GM12892 (cell line): Measurements from ENCODE around the gene PIAS4.
A peak's percentile ranks its signal among the peaks of the same experiment; 100 is the strongest.

Experiments
- POLR2AphosphoS5 ChIP-seq: IDR thresholded peaks from 2 replicates; pipeline ENCODE4 v1.6.1; 2011; ENCODE audit warnings: low read depth, low read length, control low read depth
- TAF1 ChIP-seq: IDR thresholded peaks from 2 replicates; pipeline ENCODE4 v1.6.1; 2011; ENCODE audit warnings: low read depth, mild to moderate bottlenecking, control low read depth, low read length, borderline replicate concordance

DNA sequence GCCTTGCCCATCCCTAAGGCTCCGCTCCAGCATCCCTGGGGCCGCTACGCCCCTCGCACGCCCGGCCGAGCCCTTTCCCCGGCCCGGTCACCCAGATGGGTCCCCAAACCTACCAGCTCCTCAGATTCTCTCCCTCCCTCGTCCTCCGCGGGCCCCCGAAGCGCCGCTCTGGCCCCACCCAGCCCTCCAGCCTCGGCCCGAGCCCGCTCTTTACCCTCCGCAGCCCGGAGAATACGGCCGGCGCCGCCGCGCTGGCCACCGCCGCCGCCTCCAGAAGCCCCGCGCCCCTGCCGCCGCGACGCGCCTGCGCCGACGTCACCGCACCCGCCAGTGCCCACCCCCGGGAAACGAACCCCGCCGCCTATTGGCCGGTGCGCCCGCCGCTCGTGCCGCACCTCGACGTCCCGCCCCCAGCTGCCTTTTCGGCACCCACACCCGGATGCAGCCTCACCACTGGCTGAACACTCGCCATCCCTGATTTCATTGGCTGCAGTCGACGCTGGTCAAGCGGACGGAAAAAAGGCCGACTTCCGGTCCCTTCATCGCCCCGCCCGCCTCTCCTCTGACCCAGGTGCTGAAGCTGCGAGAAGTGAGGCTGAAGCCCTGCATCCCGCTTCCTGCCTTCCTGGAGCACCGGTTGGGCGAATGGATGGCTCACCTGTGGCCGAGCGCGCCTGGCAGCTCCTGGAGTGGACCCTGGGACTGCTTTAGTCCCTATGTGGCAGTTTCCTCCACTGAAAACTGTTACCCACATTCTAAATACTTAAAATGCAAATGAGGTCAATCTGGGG, 36.5 kb upstream of the PIAS4 start, which contains the start of gene DAPK3:
- peak; percentile 49; the same call in 1 of the 2 replicates for TF ChIP-seq POLR2AphosphoS5
- TF ChIP-seq TAF1, result no peak
